NCI-H1694 (cell line): ENCODE results near the gene PRELP.
"Not testable (repeated sequence)": the region's sequence is repeated elsewhere in the genome, so short reads cannot be mapped to it uniquely, and the experiment has no call there.

Experiments
- DNase-seq: peaks from one replicate; lab custom pipeline; 2025; lab: John Stamatoyannopoulos, UW

Gene PRELP

DNA sequence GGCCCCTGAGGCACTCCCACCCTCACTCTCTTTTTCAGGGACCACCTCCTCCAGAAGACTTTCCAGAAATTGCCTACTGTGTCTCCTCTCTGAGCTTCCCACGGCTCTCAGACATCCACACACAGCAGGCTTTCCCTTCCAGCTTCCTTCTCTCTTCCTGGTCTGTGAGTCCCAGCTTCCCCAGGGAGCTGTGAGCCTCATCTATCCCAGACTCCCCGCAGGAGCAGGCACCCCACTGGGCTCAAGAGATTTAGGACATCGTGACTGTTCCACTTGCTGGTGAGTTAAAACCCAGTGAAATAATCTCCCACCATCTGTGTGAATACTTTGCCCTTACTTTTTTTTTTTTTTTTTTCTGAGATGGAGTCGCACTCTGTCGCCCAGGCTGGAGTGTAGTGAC, 22.0 kb upstream of the PRELP start:
- DNase-seq, result no peak

DNA sequence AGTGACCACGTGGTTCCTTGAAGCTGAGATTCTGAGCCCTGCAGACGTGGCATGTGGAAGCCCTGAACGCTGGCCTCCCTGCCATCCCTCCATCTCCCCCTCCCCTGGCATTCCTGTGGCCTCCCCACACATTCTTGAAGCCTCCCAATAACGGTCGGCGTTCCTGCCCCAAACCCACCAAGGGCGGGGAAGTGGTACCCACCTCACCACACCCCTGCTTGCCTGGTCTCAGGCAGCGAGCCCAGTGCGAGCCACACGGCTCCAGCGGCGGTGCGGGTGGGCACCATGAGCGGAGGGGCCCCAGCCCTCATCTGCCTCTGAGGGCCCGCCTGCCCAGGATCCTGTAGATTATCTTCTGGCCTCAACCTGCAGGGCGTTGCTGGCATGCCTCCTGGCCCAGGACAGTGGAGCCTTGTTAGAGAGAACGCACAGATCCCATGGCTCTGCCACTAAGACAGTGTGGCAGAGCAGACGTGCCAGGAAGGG, 20.6 kb upstream of the PRELP start:
- no peak for DNase-seq

DNA sequence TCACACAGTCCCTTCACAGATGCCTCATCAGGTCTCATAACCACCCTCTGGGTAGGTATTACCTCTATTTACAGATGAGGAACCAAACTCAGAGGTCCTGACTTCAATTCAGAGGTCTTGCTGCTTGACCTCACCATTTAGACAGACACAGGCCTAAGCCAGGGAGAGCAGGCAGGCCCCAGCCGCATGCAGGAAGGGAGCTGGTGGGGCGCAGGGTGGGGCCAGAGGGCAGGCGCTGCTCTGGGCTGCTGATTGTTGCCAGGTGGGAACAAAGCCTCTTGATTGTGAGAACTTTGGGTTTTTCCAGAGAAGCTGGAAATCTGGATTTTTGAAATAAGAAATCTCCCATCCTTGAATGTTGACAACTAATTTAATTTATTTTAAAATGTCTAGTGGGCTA, 19.9 kb upstream of the PRELP start:
- no peak for DNase-seq

GRCh38 chr1:203456577-203456976, 19.0 kb upstream of the PRELP start:
- no peak for DNase-seq

- DNase-seq, result no peak
Observed at GRCh38 chr1:203458078-203458477, 17.5 kb upstream of the PRELP start.

- no peak for DNase-seq
Observed at GRCh38 chr1:203459671-203460201, 15.9 kb upstream of the PRELP start.

GRCh38 chr1:203461717-203462116, 13.9 kb upstream of the PRELP start:
- no peak for DNase-seq

DNA sequence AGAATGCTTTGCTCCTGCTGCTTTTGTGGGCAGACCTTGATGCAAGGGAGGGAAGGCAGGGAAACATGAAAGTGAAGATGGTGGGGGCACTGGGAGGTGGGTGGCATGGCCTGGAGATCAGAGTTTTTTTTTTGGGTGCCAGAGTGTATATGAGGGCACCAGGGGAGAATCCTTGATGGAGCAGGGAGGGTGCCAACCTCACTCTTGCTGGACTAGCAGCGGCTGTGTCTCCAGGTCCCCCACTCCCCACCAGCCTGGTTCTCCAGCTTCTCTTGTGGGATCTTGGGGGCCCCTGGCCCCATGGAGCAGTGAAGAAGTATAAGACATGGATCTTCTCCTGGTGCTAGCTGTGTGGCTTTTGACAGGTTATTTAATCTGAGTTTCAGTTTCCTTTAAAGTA, 13.5 kb upstream of the PRELP start:
- no peak for DNase-seq

DNA sequence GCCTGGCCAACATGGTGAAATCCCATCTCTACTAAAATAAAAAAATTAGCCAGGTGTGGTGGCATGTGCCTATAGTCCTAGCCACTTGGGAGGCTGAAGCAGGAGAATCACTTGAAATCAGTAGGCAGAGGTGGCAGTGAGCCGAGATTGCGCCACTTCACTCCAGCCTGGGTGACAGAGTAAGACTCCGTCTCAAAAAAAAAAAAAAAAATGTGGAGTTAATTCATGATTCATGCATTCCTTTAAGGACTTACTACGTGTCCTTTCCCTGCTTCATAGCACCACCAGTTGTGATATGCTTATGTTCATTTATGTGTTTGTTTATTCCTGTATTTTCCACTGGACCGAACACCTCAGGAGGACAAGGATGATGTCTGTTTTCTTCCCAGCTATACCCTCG, 12.7 kb upstream of the PRELP start:
- no peak for DNase-seq

GRCh38 chr1:203463469-203464062, 12.0 kb upstream of the PRELP start:
- no peak for DNase-seq

DNA sequence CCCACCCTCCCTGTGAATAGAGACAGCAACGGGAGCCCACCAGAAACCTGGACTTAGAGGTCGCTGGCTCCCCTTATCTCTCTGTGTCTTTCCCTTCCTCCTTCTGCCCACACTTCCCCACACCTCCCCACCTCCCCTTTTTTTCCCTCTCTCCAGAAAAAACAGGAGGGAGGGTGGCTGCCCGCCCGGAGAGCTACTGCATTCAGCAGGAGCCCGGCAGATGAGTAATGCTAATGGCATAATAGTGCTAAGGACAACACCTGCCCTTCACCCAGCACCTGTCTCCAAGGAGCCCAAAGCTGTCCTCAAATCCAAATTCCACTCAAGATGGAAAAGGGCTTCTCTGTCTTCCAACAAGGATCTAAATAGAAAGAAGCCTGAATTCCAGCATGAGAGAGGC, 11.4 kb upstream of the PRELP start:
- no peak for DNase-seq

GRCh38 chr1:203464743-203465142, 10.9 kb upstream of the PRELP start:
- DNase-seq, result no peak

DNA sequence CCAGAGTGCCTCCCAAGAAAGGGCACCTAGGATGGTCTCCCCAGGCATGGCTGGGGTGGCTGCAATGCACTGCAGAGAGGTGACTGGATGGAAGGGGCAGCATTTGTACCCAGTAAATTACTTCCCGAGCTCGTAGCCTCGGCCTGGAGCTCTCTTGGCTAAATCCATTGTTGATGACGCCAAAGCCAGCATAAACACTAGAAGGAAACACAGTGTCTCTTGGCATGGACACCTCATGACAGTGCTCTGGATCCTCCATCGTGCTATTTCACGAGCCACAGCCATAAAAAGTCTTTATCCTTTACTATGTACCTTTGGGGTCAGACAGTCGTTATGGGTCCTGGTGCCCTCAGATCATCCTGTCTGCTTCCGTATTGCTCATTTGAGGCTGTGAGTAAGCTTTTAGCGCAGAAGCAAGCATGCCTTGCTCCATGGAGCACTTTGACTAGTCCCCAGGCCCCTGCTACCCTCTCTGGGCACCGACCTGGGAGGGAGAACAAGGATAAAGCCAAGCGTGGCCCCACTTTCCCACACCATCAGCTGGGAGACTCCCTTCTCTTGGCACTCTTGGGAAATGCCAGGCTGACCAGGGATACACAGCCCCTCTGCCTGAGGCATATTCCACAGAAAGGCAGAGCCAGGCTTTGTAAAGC, 10.3 kb upstream of the PRELP start:
- no peak for DNase-seq

DNA sequence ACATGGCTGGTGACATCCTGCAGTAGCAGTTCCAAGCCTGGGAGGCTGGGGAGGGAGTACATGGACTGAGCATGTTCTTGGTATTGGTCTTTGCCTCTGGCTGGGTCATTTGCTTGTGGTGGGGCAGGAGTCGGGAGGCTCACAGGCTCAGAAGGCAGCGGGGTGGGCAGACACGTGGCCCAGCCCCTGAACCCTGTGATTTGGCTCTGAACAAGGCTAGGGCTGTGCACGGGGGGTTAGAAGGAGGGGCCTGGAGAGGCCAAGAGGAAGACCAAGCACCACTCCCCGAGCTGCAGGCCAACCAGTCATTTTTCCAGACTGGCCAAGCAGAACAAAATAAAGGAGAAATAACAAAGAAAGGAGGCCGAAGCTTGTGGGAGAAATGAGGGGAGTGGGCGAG, 9.7 kb upstream of the PRELP start:
- DNase-seq, result no peak

DNA sequence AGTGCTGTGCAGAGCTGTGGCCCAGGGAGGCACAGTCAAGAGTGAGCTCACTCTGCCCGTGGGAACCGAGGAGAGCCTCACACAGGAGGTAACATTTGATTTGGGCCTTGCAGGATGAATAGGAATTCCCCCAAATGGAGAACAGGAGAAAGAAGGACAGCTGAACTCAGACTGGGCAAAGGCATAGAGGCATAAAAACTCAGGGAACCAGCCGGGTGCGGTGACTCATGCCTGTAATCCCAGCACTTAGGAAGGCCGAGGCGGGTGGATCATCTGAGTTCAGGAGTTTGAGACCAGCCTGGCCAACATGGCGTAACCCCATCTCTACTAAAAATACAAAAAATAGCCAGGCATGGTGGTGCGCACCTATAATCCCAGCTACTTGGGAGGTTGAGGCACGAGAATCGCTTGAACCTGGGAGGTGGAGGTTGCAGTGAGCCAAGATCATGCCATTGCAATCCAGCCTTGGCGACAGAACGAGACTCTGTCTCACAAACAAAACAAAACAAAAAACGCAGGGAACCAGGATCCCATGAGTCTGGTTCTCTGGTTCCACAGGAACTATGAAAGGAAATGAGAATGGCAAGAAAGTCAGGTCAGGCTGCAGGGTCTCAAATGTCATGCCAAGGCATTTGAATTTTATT, 8.6 kb upstream of the PRELP start:
- DNase-seq, result not testable (repeated sequence)

- no peak for DNase-seq
Observed at GRCh38 chr1:203467550-203467921, 8.1 kb upstream of the PRELP start.

GRCh38 chr1:203468326-203468725, 7.3 kb upstream of the PRELP start:
- DNase-seq, result no peak

- DNase-seq, result no peak
Observed at GRCh38 chr1:203470240-203470639, 5.4 kb upstream of the PRELP start.

DNA sequence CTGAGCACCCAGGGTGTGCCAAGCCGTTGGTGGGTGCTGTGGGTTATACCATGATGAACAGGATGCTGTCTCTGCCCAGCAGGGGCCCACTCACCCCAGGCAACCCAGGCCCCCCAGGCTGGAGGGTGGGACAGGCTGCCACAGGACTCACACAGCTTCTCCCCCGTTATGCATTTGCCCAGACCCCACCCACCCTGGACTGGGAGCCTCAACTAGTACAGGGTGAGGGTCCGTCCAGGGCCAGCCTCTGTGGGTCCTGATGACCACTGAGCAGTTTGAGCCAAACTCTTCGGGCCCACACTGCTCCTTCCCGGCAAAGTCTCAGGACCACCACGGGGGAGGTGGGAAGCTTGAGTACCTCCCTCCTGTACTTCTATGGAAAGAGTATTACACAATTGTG, 3.8 kb upstream of the PRELP start:
- DNase-seq, result no peak

DNA sequence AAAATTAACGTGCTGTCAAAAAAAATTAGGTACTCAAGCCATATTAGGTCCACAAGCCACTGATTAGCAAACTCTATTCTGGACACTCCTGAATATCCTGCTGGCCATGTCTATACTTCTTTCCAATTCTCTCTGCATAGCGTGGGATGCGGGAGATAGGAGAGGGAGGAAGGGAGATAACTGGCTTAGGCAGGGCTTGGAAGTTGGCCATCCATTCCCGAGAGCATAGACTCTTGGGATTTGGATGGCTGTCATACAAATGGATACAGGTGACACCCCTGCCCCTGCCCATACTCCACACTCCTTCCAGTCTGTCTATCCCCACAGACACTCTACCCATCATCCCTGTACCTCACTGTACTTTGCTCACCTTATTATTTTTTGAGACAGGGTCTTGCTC, 2.3 kb upstream of the PRELP start:
- DNase-seq, result no peak

DNA sequence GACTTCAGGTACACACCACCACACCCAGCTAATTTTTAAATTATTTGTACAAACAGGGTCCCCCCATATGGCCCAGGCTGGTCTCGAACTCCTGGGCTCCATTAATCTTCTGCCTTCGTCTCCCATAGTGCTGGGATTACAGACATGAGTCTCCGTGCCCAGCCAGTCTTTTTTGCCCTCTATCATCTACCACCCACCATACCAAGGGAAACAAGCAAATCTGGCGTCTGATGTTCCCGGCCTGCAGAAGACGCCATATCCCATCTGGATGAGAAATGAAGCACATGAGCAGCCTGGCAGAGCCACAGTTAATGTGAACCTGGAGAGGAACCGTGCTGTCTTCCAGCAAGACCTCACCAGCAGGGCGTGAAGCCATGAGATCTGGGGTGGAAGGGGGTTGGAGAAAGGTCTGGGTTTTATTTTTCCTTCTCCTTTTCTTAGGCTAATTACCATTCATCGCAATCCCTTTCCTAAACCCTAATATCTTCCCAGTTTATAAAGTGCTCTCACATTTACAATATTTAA, 1.8 kb upstream of the PRELP start:
- peak; percentile 53 for DNase-seq

DNA sequence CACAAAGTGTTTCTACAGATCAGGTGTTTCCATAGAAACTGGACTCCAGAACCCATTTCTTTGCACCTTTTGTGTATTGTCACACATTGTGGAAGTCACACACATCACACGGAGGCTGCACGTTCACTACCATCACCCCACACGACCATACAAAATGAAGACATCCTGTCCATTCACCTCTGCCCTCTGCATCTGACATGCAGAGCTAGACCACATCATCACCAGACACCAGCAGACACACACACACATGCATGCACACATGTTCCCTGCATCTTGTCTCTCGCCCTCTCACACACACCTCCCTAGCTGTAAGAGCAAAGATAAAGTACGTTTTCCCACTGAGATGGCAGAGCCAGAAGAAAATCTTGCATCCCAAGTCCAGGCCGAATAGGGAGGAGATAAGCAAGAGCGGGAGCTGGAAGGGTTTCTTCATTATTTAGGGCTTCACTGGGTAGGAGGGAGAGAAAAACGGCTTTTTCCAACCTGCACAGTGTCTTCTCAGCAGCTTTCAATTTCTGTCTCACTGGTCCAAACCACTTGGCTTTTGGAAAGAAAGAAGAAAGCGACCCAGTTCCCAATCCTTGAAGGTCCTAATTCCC, 709 bp downstream of the PRELP start:
- DNase-seq, result no peak

DNA sequence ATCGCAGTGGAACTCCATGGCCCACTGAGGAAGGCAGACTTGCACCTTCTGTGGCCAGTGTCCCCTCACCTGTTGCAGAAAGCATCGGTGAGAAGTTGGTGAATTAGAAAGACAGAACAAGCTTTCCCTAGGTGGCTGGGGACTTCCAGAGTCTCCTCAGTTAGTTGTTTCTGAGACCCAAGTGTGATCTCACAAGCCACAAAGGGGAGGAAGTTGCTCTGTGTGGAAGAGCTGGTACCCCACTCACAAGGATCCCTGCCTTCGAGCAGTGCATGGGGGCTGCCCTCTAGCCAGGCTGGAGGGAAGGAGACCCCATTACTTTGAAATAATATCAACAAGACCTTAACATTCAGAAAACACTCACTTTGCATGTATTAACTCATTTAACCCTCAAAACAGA, 2.1 kb downstream of the PRELP start:
- DNase-seq, result no peak
